Fibroblast of lung (primary cell): ENCODE data around the gene FBXO31. TPM values are rescaled to one million over a fixed set of nuclear protein-coding genes. Genes with fewer than 3 reads are reported as not detected.

ENCODE experiments used
- DNase-seq, 2 donors: peaks; one replicate each; pipeline versions ENCODE4 v3.0.0 to v3.0.0-alpha.2; 2010; ENCODE audit warnings: low read depth in 2 of 2
- H2AFZ ChIP-seq: 2 replicates; pipeline ENCODE4 v1.5.1; 2012; ENCODE audit warnings: low read length, control low read depth, inconsistent platforms
- H3K27ac ChIP-seq: 2 replicates; pipeline ENCODE4 v1.5.1; 2011; ENCODE audit warnings: low read length, control low read depth; ENCODE audit not compliant: insufficient read depth
- H3K27me3 ChIP-seq: 2 replicates; pipeline ENCODE4 v1.5.1; 2011; ENCODE audit warnings: mild to moderate bottlenecking, low read length; ENCODE audit not compliant: control insufficient read depth, insufficient read depth
- H3K36me3 ChIP-seq: 2 replicates; pipeline ENCODE4 v1.5.1; 2011; ENCODE audit warnings: low read length; ENCODE audit not compliant: control insufficient read depth, insufficient read depth
- H3K4me1 ChIP-seq: 2 replicates; pipeline ENCODE4 v1.5.1; 2011; ENCODE audit warnings: low read length; ENCODE audit not compliant: control insufficient read depth, insufficient read depth; ENCODE audit errors: extremely low read depth
- H3K4me2 ChIP-seq: 2 replicates; pipeline ENCODE4 v1.5.1; 2011; ENCODE audit warnings: low read length, control low read depth; ENCODE audit not compliant: insufficient read depth; ENCODE audit errors: extremely low read depth
- H3K4me3 ChIP-seq, 4 experiments: fragments of 200-600 bp in 1 of 4; sonication (generic) in 1 of 4; replicated peaks in 1 of 4; 2 replicates each; pipeline ENCODE4 v1.5.1; 2011 to 2016; ENCODE audit warnings: low read length in 4 of 4, low read depth in 3 of 4, mild to moderate bottlenecking in 3 of 4, control low read depth in 2 of 4, inconsistent platforms in 1 of 4, mixed read lengths in 1 of 4; ENCODE audit not compliant: insufficient read depth in 1 of 4; ENCODE audit errors: control extremely low read depth in 1 of 4
- H3K79me2 ChIP-seq: 2 replicates; pipeline ENCODE4 v1.5.1; 2012; ENCODE audit warnings: mild to moderate bottlenecking, low read length, inconsistent platforms; ENCODE audit not compliant: control insufficient read depth, insufficient read depth
- H3K9ac ChIP-seq: 2 replicates; pipeline ENCODE4 v1.5.1; 2011; ENCODE audit warnings: mild to moderate bottlenecking, low read length, control low read depth; ENCODE audit not compliant: insufficient read depth
- H3K9me3 ChIP-seq: 2 replicates; pipeline ENCODE4 v1.5.1; 2012; ENCODE audit warnings: low read depth, low read length; ENCODE audit not compliant: control insufficient read depth, insufficient read depth
- H4K20me1 ChIP-seq: 2 replicates; pipeline ENCODE4 v1.5.1; 2011; ENCODE audit warnings: low read length; ENCODE audit not compliant: control insufficient read depth, insufficient read depth; ENCODE audit errors: extremely low read depth
- CTCF ChIP-seq, 2 donors: IDR thresholded peaks in 1 of 2; conservative IDR thresholded peaks in 1 of 2; 1 replicate in 1 of 2; 2 replicates in 1 of 2; pipeline ENCODE4 v1.5.1; 2011 to 2012; ENCODE audit warnings: low read length in 2 of 2, control low read depth in 1 of 2, inconsistent platforms in 1 of 2, low read depth in 1 of 2, mild to moderate bottlenecking in 1 of 2
- EZH2 ChIP-seq: IDR thresholded peaks from 2 replicates; pipeline ENCODE4 v1.5.1; 2012; ENCODE audit warnings: low read length, control low read depth, mild to moderate bottlenecking; ENCODE audit errors: missing control alignments
- polyA plus RNA-seq, 2 donors: library from polyadenylated mRNA; depleted of rRNA in 1 of 2; stranded (reverse) in 1 of 2; unstranded in 1 of 2; fragments of >200 nt; gene quantifications; 2 replicates each; pipeline ENCODE4 v1.2.1, GENCODE V29; 2011 to 2012; ENCODE audit warnings: missing spikeins in 1 of 2
- total RNA-seq: library from RNA; depleted of rRNA; stranded (reverse); fragments of >200 nt; gene quantifications from 2 replicates; pipeline ENCODE4 v1.2.1, GENCODE V29; 2014

The FBXO31 gene
- total and polyA plus RNA-seq, 2 donors (not counting 1 experiment from before 2014, with no cell fraction given) = 17.6 to 40.3 TPM

- H3K4me1 ChIP-seq = peaks cover 10% of the 10 kb centered on the region
- H3K4me3 ChIP-seq = no peak overlapping the region
- no peak overlapping the region for H3K27ac ChIP-seq
- TF ChIP-seq EZH2 = no peak
- no peaks in the 10 kb centered on the region for H4K20me1 ChIP-seq
- H3K9me3 ChIP-seq = no peaks in the 10 kb centered on the region
- no peak overlapping the region for H2AFZ ChIP-seq
- no peak overlapping the region for H3K9ac ChIP-seq
- no peaks in the 10 kb centered on the region for H3K36me3 ChIP-seq
- H3K79me2 ChIP-seq = peaks cover 9% of the 10 kb centered on the region
- no peak overlapping the region for H3K4me2 ChIP-seq
- no peaks in the 10 kb centered on the region for H3K27me3 ChIP-seq
- no peak for DNase-seq
These were observed 60.5 kb downstream of the FBXO31 start for GRCh38 chr16:87322833-87323726.

GRCh38 chr16:87322360-87322759 lies 61.2 kb downstream of the FBXO31 start:
- Histone ChIP-seq H3K36me3 (no peaks in the 10 kb centered on the region), H3K27me3 (no peaks in the 10 kb centered on the region), H3K79me2 (peaks cover 15% of the 10 kb centered on the region), H4K20me1 (no peaks in the 10 kb centered on the region), H2AFZ (no peak overlapping the region), H3K9me3 (no peaks in the 10 kb centered on the region), H3K27ac (no peak overlapping the region), H3K4me3 (no peak overlapping the region), H3K4me2 (no peak overlapping the region), H3K9ac (no peak overlapping the region), H3K4me1 (peaks cover 10% of the 10 kb centered on the region)
- no peak for DNase-seq
- TF ChIP-seq CTCF (conservative IDR thresholded peaks at IDR 0.05 in 1 of 2, IDR thresholded peaks at IDR 0.05 in 1 of 2; ENCODE audit: low read depth in 1 of 2, low read length in 2 of 2) (no peak), EZH2 (no peak)

- no peak for DNase-seq
- H3K4me1 ChIP-seq = peaks cover 9% of the 10 kb centered on the region
- H3K36me3 ChIP-seq = no peaks in the 10 kb centered on the region
- no peaks in the 10 kb centered on the region for H3K9me3 ChIP-seq
- no peak overlapping the region for H2AFZ ChIP-seq
- H3K27me3 ChIP-seq = no peaks in the 10 kb centered on the region
- no peak overlapping the region for H3K9ac ChIP-seq
- TF ChIP-seq EZH2 = no peak
- TF ChIP-seq CTCF (conservative IDR thresholded peaks at IDR 0.05 in 1 of 2, IDR thresholded peaks at IDR 0.05 in 1 of 2; ENCODE audit: low read depth in 1 of 2, low read length in 2 of 2) = no peak
- no peak overlapping the region for H3K4me3 ChIP-seq
- H4K20me1 ChIP-seq = no peaks in the 10 kb centered on the region
- no peak overlapping the region for H3K27ac ChIP-seq
- no peak overlapping the region for H3K4me2 ChIP-seq
- peaks cover 16% of the 10 kb centered on the region for H3K79me2 ChIP-seq
These were observed 62.1 kb downstream of the FBXO31 start for GRCh38 chr16:87321336-87322107.
